GM18505 (cell line): Measurements from ENCODE around the gene PEAK3.

Source experiments
- ATAC-seq: cut with Tn5 transposase; IDR thresholded peaks from one replicate; pipeline ENCODE4 v1.9.1; 2021; ENCODE audit not compliant: unreplicated experiment
- POLR2A ChIP-seq: IDR thresholded peaks from 4 replicates; pipeline ENCODE4 v1.6.1; 2011; ENCODE audit warnings: borderline replicate concordance; ENCODE audit not compliant: insufficient read depth, insufficient read length; ENCODE audit errors: extremely low read depth

The PEAK3 gene

GRCh38 chr19:2323707-2324106 is 41.7 kb upstream of the PEAK3 start:
- ATAC-seq, result no peak
- TF ChIP-seq POLR2A, result no peak

GRCh38 chr19:2321565-2322283 is 39.7 kb upstream of the PEAK3 start:
- ATAC-seq, result no peak
- no peak for TF ChIP-seq POLR2A

- no peak for TF ChIP-seq POLR2A
- ATAC-seq, result no peak
These were observed 39.0 kb upstream of the PEAK3 start for GRCh38 chr19:2320939-2321338.

- ATAC-seq, result no peak
- no peak for TF ChIP-seq POLR2A
These were observed 38.1 kb upstream of the PEAK3 start for GRCh38 chr19:2320049-2320448.

GRCh38 chr19:2319551-2319950 is 37.6 kb upstream of the PEAK3 start:
- no peak for TF ChIP-seq POLR2A
- no peak for ATAC-seq

GRCh38 chr19:2318923-2319322 is 36.9 kb upstream of the PEAK3 start:
- ATAC-seq, result no peak
- no peak for TF ChIP-seq POLR2A

GRCh38 chr19:2317756-2318155 is 35.8 kb upstream of the PEAK3 start:
- no peak for TF ChIP-seq POLR2A

GRCh38 chr19:2317300-2317699 is 35.3 kb upstream of the PEAK3 start:
- TF ChIP-seq POLR2A, result no peak
- ATAC-seq, result no peak

More at GRCh38 chr19:2317756-2318155, 35.8 kb upstream of the PEAK3 start:
- ATAC-seq, result no peak

GRCh38 chr19:2315818-2316353 is 33.9 kb upstream of the PEAK3 start:
- TF ChIP-seq POLR2A, result no peak
- ATAC-seq, result no peak

- no peak for TF ChIP-seq POLR2A
These were observed 33.3 kb upstream of the PEAK3 start for GRCh38 chr19:2315121-2315817.

GRCh38 chr19:2312820-2313501 is 31.0 kb upstream of the PEAK3 start:
- ATAC-seq, result no peak

More at GRCh38 chr19:2315121-2315817, 33.3 kb upstream of the PEAK3 start:
- ATAC-seq, result no peak

GRCh38 chr19:2311093-2311492 is 29.1 kb upstream of the PEAK3 start:
- ATAC-seq, result no peak
- no peak for TF ChIP-seq POLR2A

More at GRCh38 chr19:2312820-2313501, 31.0 kb upstream of the PEAK3 start:
- no peak for TF ChIP-seq POLR2A

- TF ChIP-seq POLR2A, result no peak
- no peak for ATAC-seq
These were observed 27.9 kb upstream of the PEAK3 start for GRCh38 chr19:2309734-2310362.
